NCI-H510A treated with DMSO at 0.1 percent for 48 hours (cell line): ENCODE measurements around the gene ANKRD28.

Source experiments
- DNase-seq: peaks from one replicate; lab custom pipeline; 2025; lab: John Stamatoyannopoulos, UW

Gene ANKRD28

DNA sequence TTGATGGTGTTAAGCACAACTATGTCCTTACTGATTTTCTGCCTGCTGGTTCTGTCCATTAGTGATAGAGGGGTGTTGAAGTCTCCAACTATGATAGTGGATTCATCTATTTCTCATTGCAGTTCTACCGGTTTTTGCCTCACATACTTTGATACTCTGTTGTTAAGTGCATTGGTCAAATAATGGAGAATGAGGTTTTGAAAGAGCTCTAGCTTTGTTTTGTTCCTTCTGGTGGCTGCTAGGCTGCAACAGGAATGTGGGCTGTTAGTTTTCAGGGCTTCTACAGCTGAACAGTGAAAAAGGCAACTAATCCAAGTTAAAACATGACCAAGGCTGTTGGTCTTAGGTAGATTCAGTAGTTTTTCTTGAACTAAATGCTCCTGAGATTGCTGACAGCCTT lies 133.6 kb downstream of the ANKRD28 start:
- DNase-seq = no peak

- no peak for DNase-seq
Observed at GRCh38 chr3:15660055-15660935, 137.5 kb downstream of the ANKRD28 start.

DNA sequence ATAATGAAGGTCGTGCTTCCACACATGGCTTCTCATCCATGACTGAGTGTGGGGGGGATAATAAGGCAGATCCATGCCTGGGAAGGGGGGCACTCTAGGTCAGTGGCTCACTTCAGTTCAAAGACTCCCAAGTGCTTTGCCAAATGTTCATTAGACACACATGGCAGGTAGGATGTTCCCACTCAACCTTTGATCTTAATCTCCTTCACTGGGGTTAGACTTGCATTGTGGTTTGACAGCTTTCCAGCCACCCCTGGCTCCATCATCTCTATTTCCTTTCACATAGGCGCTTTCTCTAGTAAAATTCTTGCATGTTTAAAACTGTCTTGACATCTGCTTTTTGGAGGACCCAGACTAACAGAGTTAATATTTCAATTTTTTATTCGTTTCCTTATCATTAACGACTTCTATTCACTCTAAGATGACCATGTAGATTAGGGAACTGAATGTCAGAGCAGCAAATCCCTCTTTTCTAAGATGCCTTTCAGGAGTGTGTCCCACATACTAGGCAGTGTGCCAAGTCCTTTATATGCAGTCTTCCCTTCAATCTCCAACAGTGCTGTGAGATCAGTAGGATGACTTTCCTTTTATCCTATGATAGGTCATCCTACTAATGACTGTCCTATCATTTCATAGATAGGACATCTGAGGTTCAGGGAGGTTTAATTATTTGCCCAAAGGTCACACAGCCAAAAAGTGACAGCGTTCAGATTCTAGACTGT lies 138.4 kb downstream of the ANKRD28 start:
- DNase-seq = no peak

DNA sequence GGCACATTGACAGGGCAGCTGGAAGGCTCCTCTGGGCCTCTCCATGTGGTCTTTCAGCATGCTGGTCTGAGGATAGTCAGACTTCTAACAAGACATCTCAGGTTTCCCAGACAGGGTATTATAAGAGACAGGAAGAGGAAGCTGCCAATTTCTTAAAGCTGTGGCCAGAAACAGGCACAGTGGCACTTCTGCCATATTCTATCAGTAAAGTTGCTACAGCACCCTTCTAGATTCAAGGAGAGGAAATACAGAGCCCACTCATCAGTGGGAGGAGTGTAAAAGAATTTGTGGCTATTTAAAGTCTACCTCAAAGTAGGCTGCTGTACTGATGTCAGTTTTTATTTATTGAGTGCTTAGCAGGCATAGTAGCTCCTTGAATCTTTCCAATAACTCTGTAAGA lies 140.8 kb downstream of the ANKRD28 start:
- DNase-seq = no peak

GRCh38 chr3:15656342-15656741 lies 141.4 kb downstream of the ANKRD28 start:
- no peak for DNase-seq

GRCh38 chr3:15654891-15655290 lies 142.9 kb downstream of the ANKRD28 start:
- DNase-seq = no peak

DNA sequence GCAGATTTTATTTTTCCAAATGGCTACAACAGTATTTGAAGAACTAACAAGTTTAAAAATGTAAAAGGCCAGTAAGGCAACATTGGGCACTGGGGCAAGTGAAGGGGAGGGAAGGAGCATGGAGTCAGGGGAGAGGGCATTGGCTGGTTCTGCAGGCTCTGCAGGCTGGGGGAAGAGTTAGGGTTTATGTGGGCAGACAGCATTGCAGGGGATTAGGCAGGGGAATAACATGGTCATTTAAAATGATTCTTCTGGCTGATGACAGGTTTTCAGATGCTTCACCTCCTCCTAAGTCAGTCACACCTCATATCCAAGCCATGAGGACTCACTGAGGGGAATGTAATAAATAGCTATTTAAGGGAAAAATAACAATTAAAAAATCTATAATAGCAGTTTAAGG lies 143.7 kb downstream of the ANKRD28 start:
- no peak for DNase-seq

DNA sequence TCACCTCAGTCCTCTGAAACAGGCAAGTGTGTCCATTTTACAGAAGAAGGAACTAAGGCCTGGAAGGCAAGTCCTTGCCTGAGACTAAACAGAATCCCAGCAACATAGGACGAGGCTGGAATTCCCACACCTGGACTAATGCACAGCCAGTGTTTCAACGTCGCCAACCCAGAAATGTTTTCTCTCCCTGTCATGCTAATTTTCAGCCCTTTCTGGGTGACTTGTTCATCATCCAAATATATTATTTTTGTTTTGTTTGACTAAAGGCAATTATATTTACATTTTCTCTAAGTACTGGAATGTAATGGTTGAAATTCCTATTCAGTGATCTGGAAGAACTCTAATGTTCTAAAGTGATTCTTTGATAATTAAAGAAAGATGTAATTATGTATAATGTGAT lies 144.5 kb downstream of the ANKRD28 start:
- DNase-seq = no peak

GRCh38 chr3:15651396-15651795 lies 146.4 kb downstream of the ANKRD28 start:
- DNase-seq = no peak

- DNase-seq = no peak
Observed at GRCh38 chr3:15649858-15650257, 147.9 kb downstream of the ANKRD28 start.

DNA sequence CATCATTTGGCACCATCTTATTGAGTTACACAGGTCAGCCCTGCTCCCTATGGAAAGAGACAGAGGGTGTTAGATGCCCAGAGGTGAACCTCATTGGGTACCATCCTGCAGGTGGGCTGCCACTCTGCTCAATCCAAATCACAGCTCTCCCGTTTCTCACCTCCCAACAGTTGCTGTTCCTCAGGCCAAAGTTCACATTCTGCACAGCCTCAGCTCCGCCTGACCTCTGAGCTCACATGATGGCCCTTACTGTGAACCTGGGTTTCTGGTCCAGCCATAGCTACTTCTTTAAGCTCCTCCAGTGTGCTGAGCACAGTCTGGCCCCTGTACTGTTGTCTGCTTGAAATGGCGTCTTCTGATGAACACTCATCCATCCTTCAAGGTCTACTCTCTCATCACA lies 148.4 kb downstream of the ANKRD28 start:
- DNase-seq = no peak

GRCh38 chr3:15647611-15648167 lies 150.1 kb downstream of the ANKRD28 start:
- DNase-seq = no peak

GRCh38 chr3:15646851-15647511 lies 150.8 kb downstream of the ANKRD28 start:
- DNase-seq = no peak

DNA sequence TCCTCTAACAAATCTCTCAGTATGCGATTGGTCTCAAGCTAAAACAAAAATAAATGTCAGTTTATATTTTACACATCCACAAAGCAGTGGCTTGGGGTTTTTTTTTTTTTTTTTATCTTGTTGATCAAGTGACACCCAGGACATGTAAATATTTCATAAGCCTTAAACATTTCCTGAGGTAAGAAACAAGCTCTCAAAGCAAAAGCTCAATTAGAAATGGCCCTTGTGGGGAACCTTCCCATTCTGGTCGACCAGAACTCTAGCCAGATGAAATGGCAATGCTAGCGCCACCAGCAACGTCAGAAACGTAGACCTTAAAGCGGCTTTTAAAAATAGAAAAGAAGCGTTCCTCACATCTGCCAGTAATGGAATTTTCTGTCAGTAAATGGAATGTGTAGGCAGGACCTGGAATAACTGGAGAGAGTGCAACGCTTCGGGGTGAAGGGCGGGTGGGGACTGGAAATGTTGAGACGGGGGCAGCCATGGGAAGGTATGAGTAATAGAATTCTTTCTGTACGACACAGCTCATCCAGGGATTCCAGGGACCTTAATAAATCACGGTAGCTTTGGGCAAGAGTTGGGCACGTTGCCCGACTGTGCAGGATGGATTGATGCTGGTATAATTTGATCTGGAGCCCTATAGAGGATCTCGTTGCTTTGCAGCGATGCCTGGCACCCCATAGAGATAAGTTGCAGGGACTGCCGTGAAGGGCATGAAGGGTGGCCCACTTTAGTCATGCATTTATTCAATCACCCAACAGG lies 151.9 kb downstream of the ANKRD28 start:
- no peak for DNase-seq

- DNase-seq = no peak
Observed at GRCh38 chr3:15645246-15645645, 152.5 kb downstream of the ANKRD28 start.

DNA sequence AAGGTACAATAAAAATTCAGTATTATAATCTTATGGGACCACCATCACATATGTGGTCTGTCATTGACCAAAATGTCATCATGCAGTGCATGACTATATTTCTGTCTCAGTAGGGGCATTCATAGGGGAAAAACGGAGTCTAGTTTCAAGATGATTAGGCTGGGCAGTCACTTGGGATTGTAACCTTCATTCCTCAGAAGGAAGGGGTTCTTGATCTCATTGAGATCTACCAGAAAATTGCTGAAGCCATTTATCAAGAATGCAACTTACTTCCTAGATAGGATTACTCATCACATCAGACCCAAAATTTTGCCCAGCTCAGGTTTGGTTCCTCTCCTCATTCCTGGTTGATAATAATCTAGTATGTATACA lies 158.9 kb downstream of the ANKRD28 start:
- no peak for DNase-seq

DNA sequence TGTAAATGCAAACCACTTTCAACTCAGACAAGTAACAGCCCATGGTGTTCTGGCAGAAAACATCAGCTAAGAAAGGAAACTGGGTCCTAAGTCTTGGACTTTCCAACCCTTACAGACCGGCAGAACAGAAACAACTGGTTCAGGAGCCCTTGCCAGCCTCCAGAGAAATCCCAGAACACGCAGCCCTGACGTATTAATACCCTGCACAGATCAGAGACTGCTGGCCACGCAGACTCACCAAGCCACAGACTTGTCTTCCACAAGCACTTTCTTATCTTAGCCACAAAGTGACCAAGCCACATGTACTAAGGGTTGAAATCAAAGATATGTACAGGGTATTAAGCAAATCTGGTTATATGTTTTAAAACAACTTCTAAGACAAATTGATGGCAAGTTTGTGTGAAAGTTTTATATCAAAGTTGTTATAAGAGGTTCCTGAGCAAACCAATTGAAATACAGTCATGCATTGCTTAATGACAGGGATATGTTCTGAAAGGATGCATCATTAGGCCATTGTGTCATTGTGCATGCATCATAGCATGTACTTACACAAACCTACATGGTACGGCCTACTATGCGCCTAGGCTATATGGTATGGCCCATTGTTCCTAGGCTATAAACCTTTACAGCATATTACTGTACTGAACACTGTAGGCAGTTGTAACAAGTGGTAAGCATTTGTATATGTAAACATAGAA lies 159.4 kb downstream of the ANKRD28 start:
- DNase-seq = no peak

- DNase-seq = peak; percentile 3
Observed at GRCh38 chr3:15637131-15637951, 160.4 kb downstream of the ANKRD28 start.

GRCh38 chr3:15636028-15636709 lies 161.6 kb downstream of the ANKRD28 start:
- DNase-seq = no peak
